GM23338 (cell line): ENCODE measurements around the gene SYNE1.

Source experiments
- CREB1 ChIP-seq: fragments of 250-450 bp; sonication (Bioruptor Pico); IDR thresholded peaks from 2 replicates; pipeline ENCODE4 v1.5.0; 2020; ENCODE audit warnings: low read depth, mild to moderate bottlenecking, moderate library complexity
- CTCF ChIP-seq, 2 experiments: fragments of 200-600 bp in 1 of 2; sonication (generic) in 1 of 2; conservative IDR thresholded peaks; 2 replicates each; pipeline versions ENCODE4 v1.5.1 to v1.6.1; 2016 to 2017; ENCODE audit warnings: antibody characterized with exemption in 2 of 2, low read depth in 2 of 2, mild to moderate bottlenecking in 2 of 2, moderate library complexity in 1 of 2
- ETS1 ChIP-seq: IDR thresholded peaks from 2 replicates; pipeline ENCODE4 v1.6.1; 2016; ENCODE audit warnings: antibody characterized with exemption
- EZH2 ChIP-seq: fragments of 200-600 bp; sonication (generic); IDR thresholded peaks from one replicate; pipeline ENCODE4 v1.8.0; 2017; ENCODE audit warnings: antibody characterized with exemption, mild to moderate bottlenecking, low read depth; ENCODE audit not compliant: unreplicated experiment
- EZH2phosphoT487 ChIP-seq: fragments of 200-600 bp; sonication (generic); IDR thresholded peaks from one replicate; pipeline ENCODE4 v1.8.1; 2018; ENCODE audit warnings: antibody characterized with exemption; ENCODE audit not compliant: unreplicated experiment
- JUNB ChIP-seq: IDR thresholded peaks from one replicate; pipeline ENCODE4 v1.6.1; 2016; ENCODE audit warnings: antibody characterized with exemption; ENCODE audit not compliant: unreplicated experiment
- NANOG ChIP-seq: IDR thresholded peaks from 2 replicates; pipeline ENCODE4 v1.6.1; 2016; ENCODE audit warnings: antibody characterized with exemption, borderline replicate concordance
- POLR2AphosphoS5 ChIP-seq: IDR thresholded peaks from 2 replicates; pipeline ENCODE4 v1.6.1; 2016; ENCODE audit warnings: antibody characterized with exemption, low read depth
- STAT1 ChIP-seq: IDR thresholded peaks from one replicate; pipeline ENCODE4 v1.6.1; 2016; ENCODE audit warnings: antibody characterized with exemption; ENCODE audit not compliant: unreplicated experiment
- ZNF331 ChIP-seq: fragments of 250-450 bp; sonication (Bioruptor Pico); IDR thresholded peaks from 2 replicates; pipeline ENCODE4 v1.5.0; 2020; ENCODE audit warnings: low read depth, mild to moderate bottlenecking, moderate library complexity
- TF ChIP-seq, protein P1 (sequence below): IDR thresholded peaks from one replicate; pipeline ENCODE4 v1.6.1; 2018; ENCODE audit warnings: antibody characterized with exemption; ENCODE audit not compliant: unreplicated experiment

GRCh38 chr6:152268846-152269442 is 368.2 kb downstream of the SYNE1 start:
- TF ChIP-seq CTCF (conservative IDR thresholded peaks at IDR 0.05; ENCODE audit: low read depth in 2 of 2): no peak
- TF ChIP-seq EZH2: no peak
- TF ChIP-seq POLR2AphosphoS5: no peak
- TF ChIP-seq CREB1: no peak
- no peak for TF ChIP-seq NANOG
- TF ChIP-seq, protein P1, sequence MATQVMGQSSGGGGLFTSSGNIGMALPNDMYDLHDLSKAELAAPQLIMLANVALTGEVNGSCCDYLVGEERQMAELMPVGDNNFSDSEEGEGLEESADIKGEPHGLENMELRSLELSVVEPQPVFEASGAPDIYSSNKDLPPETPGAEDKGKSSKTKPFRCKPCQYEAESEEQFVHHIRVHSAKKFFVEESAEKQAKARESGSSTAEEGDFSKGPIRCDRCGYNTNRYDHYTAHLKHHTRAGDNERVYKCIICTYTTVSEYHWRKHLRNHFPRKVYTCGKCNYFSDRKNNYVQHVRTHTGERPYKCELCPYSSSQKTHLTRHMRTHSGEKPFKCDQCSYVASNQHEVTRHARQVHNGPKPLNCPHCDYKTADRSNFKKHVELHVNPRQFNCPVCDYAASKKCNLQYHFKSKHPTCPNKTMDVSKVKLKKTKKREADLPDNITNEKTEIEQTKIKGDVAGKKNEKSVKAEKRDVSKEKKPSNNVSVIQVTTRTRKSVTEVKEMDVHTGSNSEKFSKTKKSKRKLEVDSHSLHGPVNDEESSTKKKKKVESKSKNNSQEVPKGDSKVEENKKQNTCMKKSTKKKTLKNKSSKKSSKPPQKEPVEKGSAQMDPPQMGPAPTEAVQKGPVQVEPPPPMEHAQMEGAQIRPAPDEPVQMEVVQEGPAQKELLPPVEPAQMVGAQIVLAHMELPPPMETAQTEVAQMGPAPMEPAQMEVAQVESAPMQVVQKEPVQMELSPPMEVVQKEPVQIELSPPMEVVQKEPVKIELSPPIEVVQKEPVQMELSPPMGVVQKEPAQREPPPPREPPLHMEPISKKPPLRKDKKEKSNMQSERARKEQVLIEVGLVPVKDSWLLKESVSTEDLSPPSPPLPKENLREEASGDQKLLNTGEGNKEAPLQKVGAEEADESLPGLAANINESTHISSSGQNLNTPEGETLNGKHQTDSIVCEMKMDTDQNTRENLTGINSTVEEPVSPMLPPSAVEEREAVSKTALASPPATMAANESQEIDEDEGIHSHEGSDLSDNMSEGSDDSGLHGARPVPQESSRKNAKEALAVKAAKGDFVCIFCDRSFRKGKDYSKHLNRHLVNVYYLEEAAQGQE: no peak
- no peak for TF ChIP-seq JUNB
- no peak for TF ChIP-seq EZH2phosphoT487
- TF ChIP-seq ETS1: no peak
- no peak for TF ChIP-seq STAT1
- no peak for TF ChIP-seq ZNF331 (CRISPR knock-in tag)
